Astrocyte (in vitro differentiated cells and primary cell): ENCODE results near the gene NEURL4. TPM values are rescaled to one million over a fixed set of nuclear protein-coding genes. Genes with fewer than 3 reads are reported as not detected.

Experiments used
- DNase-seq: peaks from one replicate; pipeline ENCODE4 v3.0.0-alpha.2; 2010; ENCODE audit warnings: low read depth
- FAIRE-seq: peaks from 2 replicates; lab custom pipeline; 2011; peaks lifted over from hg19 to GRCh38; lab: Jason Lieb, UNC
- H2AFZ ChIP-seq: 2 replicates; pipeline ENCODE4 v1.6.0; 2012; ENCODE audit warnings: low read depth, low read length, inconsistent platforms
- H3K27ac ChIP-seq: 2 replicates; pipeline ENCODE4 v1.5.1; 2011; ENCODE audit warnings: low read depth, low read length, inconsistent platforms
- H3K27me3 ChIP-seq: 2 replicates; pipeline ENCODE4 v1.6.0; 2011; ENCODE audit warnings: low read length, inconsistent platforms; ENCODE audit not compliant: insufficient read depth
- H3K36me3 ChIP-seq: 2 replicates; pipeline ENCODE4 v1.5.1; 2011; ENCODE audit warnings: low read length, inconsistent platforms; ENCODE audit not compliant: insufficient read depth
- H3K4me1 ChIP-seq: 2 replicates; pipeline ENCODE4 v1.5.1; 2011; ENCODE audit warnings: low read length, inconsistent platforms; ENCODE audit not compliant: insufficient read depth
- H3K4me2 ChIP-seq: 2 replicates; pipeline ENCODE4 v1.6.0; 2012; ENCODE audit warnings: low read length, inconsistent platforms
- H3K4me3 ChIP-seq: 2 replicates; pipeline ENCODE4 v1.5.1; 2011; ENCODE audit warnings: low read depth, mild to moderate bottlenecking, low read length, inconsistent platforms; ENCODE audit not compliant: insufficient read depth
- H3K79me2 ChIP-seq: 2 replicates; pipeline ENCODE4 v1.6.0; 2012; ENCODE audit warnings: mild to moderate bottlenecking, low read length, inconsistent platforms; ENCODE audit not compliant: insufficient read depth
- H3K9ac ChIP-seq: 2 replicates; pipeline ENCODE4 v1.6.0; 2012; ENCODE audit warnings: mild to moderate bottlenecking, low read length, inconsistent platforms
- H3K9me3 ChIP-seq: 2 replicates; pipeline ENCODE4 v1.5.1; 2012; ENCODE audit warnings: low read depth, mild to moderate bottlenecking, low read length, inconsistent platforms; ENCODE audit not compliant: insufficient read depth
- H4K20me1 ChIP-seq: 2 replicates; pipeline ENCODE4 v1.6.0; 2012; ENCODE audit warnings: low read length, inconsistent platforms; ENCODE audit not compliant: insufficient read depth
- H3K27ac Mint-ChIP-seq: one replicate; pipeline ENCODE4 v1.8.0; 2021; ENCODE audit warnings: mild to moderate bottlenecking, mixed read lengths; ENCODE audit not compliant: unreplicated experiment
- H3K27me3 Mint-ChIP-seq: one replicate; pipeline ENCODE4 v1.8.0; 2021; ENCODE audit warnings: low read depth, mixed read lengths; ENCODE audit not compliant: unreplicated experiment
- H3K36me3 Mint-ChIP-seq: one replicate; pipeline ENCODE4 v1.8.0; 2021; ENCODE audit warnings: low read depth, mixed read lengths; ENCODE audit not compliant: unreplicated experiment
- H3K4me1 Mint-ChIP-seq: one replicate; pipeline ENCODE4 v1.8.0; 2021; ENCODE audit warnings: low read depth, mixed read lengths; ENCODE audit not compliant: unreplicated experiment
- H3K4me3 Mint-ChIP-seq: one replicate; pipeline ENCODE4 v1.8.0; 2021; ENCODE audit warnings: mild to moderate bottlenecking, moderate library complexity, mixed read lengths; ENCODE audit not compliant: unreplicated experiment
- H3K9me3 Mint-ChIP-seq: one replicate; pipeline ENCODE4 v1.8.0; 2021; ENCODE audit warnings: mild to moderate bottlenecking, mixed read lengths; ENCODE audit not compliant: unreplicated experiment
- CTCF ChIP-seq: IDR thresholded peaks from 2 replicates; pipeline ENCODE4 v1.5.1; 2011; ENCODE audit warnings: low read depth, mild to moderate bottlenecking, inconsistent platforms, low read length, moderate library complexity; ENCODE audit not compliant: insufficient read depth
- EZH2 ChIP-seq: IDR thresholded peaks from 2 replicates; pipeline ENCODE4 v1.6.1; 2012; ENCODE audit warnings: mild to moderate bottlenecking, low read length, inconsistent platforms; ENCODE audit not compliant: insufficient read depth
- total RNA-seq: library from RNA; stranded (reverse); gene quantifications from 2 replicates; pipeline ENCODE4 v1.2.1, GENCODE V29; 2021

NEURL4 gene
- total RNA-seq, 1 donor from 2014 or later: 32.5 TPM

GRCh38 chr17:7361906-7362305, 32.8 kb upstream of the NEURL4 start:
- Mint-ChIP-seq H3K4me3 (peak overlapping the region; percentile 6), H3K27me3 (peaks cover 4% of the 10 kb centered on the region)

GRCh38 chr17:7357381-7357780, 28.2 kb upstream of the NEURL4 start:
- Mint-ChIP-seq H3K9me3 (no peaks in the 10 kb centered on the region), H3K27me3 (no peaks in the 10 kb centered on the region), H3K4me1 (peaks cover 15% of the 10 kb centered on the region), H3K4me3 (no peak overlapping the region), H3K36me3 (no peaks in the 10 kb centered on the region), H3K27ac (no peak overlapping the region)
- Histone ChIP-seq H3K27me3 (peaks cover 3% of the 10 kb centered on the region), H3K36me3 (no peaks in the 10 kb centered on the region), H3K4me3 (no peak overlapping the region), H4K20me1 (peaks cover 25% of the 10 kb centered on the region), H2AFZ (no peak overlapping the region), H3K79me2 (peaks cover 23% of the 10 kb centered on the region), H3K9me3 (no peaks in the 10 kb centered on the region), H3K4me1 (peaks cover 23% of the 10 kb centered on the region), H3K27ac (no peak overlapping the region), H3K4me2 (no peak overlapping the region), H3K9ac (no peak overlapping the region)
- FAIRE-seq: no peak
- TF ChIP-seq CTCF: no peak
- no peak for TF ChIP-seq EZH2
- no peak for DNase-seq

More at GRCh38 chr17:7361906-7362305, 32.8 kb upstream of the NEURL4 start:
- TF ChIP-seq EZH2 (no peak), CTCF (no peak)
- no peak overlapping the region for H3K27ac Mint-ChIP-seq
- Histone ChIP-seq H3K36me3 (no peaks in the 10 kb centered on the region), H3K4me2 (no peak overlapping the region), H3K9ac (no peak overlapping the region), H3K27ac (no peak overlapping the region), H3K79me2 (no peaks in the 10 kb centered on the region), H4K20me1 (no peaks in the 10 kb centered on the region), H3K27me3 (peaks cover 2% of the 10 kb centered on the region), H3K4me3 (no peak overlapping the region), H2AFZ (no peak overlapping the region), H3K9me3 (no peaks in the 10 kb centered on the region), H3K4me1 (no peaks in the 10 kb centered on the region)
- no peaks in the 10 kb centered on the region for H3K36me3 Mint-ChIP-seq
- no peaks in the 10 kb centered on the region for H3K9me3 Mint-ChIP-seq
- FAIRE-seq (no peak), DNase-seq (no peak)
- no peaks in the 10 kb centered on the region for H3K4me1 Mint-ChIP-seq

DNA sequence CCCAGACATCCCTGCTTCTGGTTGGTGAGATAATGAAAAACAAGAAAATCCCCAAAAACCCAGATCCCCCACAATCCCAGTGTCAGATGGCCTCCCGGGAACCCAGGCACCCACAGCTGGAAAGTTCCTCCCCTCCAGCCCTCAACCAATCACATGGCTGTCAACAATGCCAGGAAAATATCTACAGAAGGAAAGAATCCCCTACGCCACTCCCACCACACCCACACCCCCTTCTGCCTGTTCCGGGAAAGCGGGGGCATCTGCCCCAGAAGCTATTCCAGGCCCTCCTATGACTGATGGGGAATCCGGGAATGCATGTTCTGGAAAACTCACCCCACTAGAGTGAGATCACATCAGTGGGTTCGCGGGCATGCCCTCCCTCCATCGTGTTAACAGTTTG, 27.6 kb upstream of the NEURL4 start:
- Mint-ChIP-seq H3K27ac (peak overlapping the region; percentile 18), H3K4me3 (peak overlapping the region; percentile 34), H3K27me3 (no peaks in the 10 kb centered on the region), H3K4me1 (peaks cover 15% of the 10 kb centered on the region), H3K36me3 (no peaks in the 10 kb centered on the region), H3K9me3 (no peaks in the 10 kb centered on the region)
- no peak overlapping the region for H3K27ac ChIP-seq
- FAIRE-seq (no peak), DNase-seq (no peak)
- no peaks in the 10 kb centered on the region for H3K9me3 ChIP-seq
- peaks cover 25% of the 10 kb centered on the region for H4K20me1 ChIP-seq
- no peaks in the 10 kb centered on the region for H3K36me3 ChIP-seq
- peaks cover 3% of the 10 kb centered on the region for H3K27me3 ChIP-seq
- no peak overlapping the region for H3K4me3 ChIP-seq
- no peak overlapping the region for H2AFZ ChIP-seq
- no peak overlapping the region for H3K4me2 ChIP-seq
- no peak overlapping the region for H3K9ac ChIP-seq
- TF ChIP-seq CTCF: no peak
- no peak for TF ChIP-seq EZH2
- peaks cover 27% of the 10 kb centered on the region for H3K79me2 ChIP-seq
- peaks cover 25% of the 10 kb centered on the region for H3K4me1 ChIP-seq
